Glutamatergic neuron (in vitro differentiated cells): ENCODE results near the gene PLVAP. TPM values are rescaled to one million over a fixed set of nuclear protein-coding genes. Genes with fewer than 3 reads are reported as not detected.
A peak's percentile ranks its signal among the peaks of the same experiment; 100 is the strongest.

ENCODE experiments used
- DNase-seq: peaks from one replicate; pipeline ENCODE4 v3.0.0; 2022
- H3K27ac Mint-ChIP-seq: one replicate; pipeline ENCODE4 v1.8.0; 2020; ENCODE audit warnings: mild to moderate bottlenecking, mixed read lengths, inconsistent platforms; ENCODE audit not compliant: unreplicated experiment
- H3K27me3 Mint-ChIP-seq: one replicate; pipeline ENCODE4 v1.8.0; 2020; ENCODE audit warnings: mild to moderate bottlenecking, moderate library complexity, mixed read lengths, inconsistent platforms; ENCODE audit not compliant: unreplicated experiment
- H3K36me3 Mint-ChIP-seq: one replicate; pipeline ENCODE4 v1.8.0; 2020; ENCODE audit warnings: mild to moderate bottlenecking, mixed read lengths, inconsistent platforms; ENCODE audit not compliant: unreplicated experiment
- H3K4me1 Mint-ChIP-seq: one replicate; pipeline ENCODE4 v1.8.0; 2020; ENCODE audit warnings: mild to moderate bottlenecking, low read depth, mixed read lengths, inconsistent platforms; ENCODE audit not compliant: unreplicated experiment
- H3K4me3 Mint-ChIP-seq: one replicate; pipeline ENCODE4 v1.8.0; 2020; ENCODE audit warnings: mild to moderate bottlenecking, mixed read lengths, inconsistent platforms; ENCODE audit not compliant: unreplicated experiment
- H3K9me3 Mint-ChIP-seq: one replicate; pipeline ENCODE4 v1.8.0; 2020; ENCODE audit warnings: mild to moderate bottlenecking, moderate library complexity, mixed read lengths, inconsistent platforms; ENCODE audit not compliant: unreplicated experiment
- CTCF ChIP-seq: fragments of 200-600 bp; sonication (generic); IDR thresholded peaks from one replicate; pipeline ENCODE4 v1.5.0; 2021; ENCODE audit not compliant: partially characterized antibody, unreplicated experiment
- total RNA-seq: library from RNA; stranded (reverse); fragmentation: NEBNext Ultra II Directional; extraction: Animal tissue kit (Norgen Biotek cat#: 25700); gene quantifications from one replicate; pipeline ENCODE4 v1.2.1, GENCODE V29; 2021; ENCODE audit not compliant: unreplicated experiment

Gene PLVAP
- total RNA-seq, 1 donor from 2014 or later = not detected

DNA sequence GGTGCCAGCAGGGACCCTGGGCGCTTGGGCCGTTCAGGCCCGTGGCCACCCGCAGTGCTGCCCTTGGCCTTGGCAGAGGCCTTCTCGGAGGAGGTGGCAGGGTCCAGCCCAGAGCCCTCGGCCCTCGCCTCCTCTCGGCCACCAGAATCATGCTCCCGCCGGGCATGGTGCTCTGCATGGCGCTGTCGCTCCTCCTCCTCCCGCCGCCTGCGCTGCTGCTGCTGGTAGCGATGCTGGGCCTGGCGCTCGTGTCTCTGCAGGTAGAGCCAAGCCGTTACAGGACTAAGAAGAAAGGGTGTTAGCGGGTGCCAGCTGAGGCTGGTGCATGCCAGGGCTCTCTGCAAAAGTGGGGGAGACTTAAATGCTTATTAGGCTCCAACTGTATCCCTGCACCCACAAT lies 52.0 kb downstream of the PLVAP start:
- peaks cover 14% of the 10 kb centered on the region for H3K4me1 Mint-ChIP-seq
- peaks cover 9% of the 10 kb centered on the region for H3K27me3 Mint-ChIP-seq
- DNase-seq = no peak
- no peak overlapping the region for H3K27ac Mint-ChIP-seq
- TF ChIP-seq CTCF = no peak
- peaks cover 10% of the 10 kb centered on the region for H3K9me3 Mint-ChIP-seq
- H3K36me3 Mint-ChIP-seq = no peaks in the 10 kb centered on the region
- H3K4me3 Mint-ChIP-seq = no peak overlapping the region

GRCh38 chr19:17324357-17325114 lies 52.6 kb downstream of the PLVAP start:
- H3K27me3 Mint-ChIP-seq = peaks cover 9% of the 10 kb centered on the region
- DNase-seq = no peak
- H3K4me3 Mint-ChIP-seq = no peak overlapping the region
- no peak for TF ChIP-seq CTCF
- no peaks in the 10 kb centered on the region for H3K36me3 Mint-ChIP-seq
- H3K27ac Mint-ChIP-seq = no peak overlapping the region
- H3K9me3 Mint-ChIP-seq = peaks cover 12% of the 10 kb centered on the region
- peaks cover 16% of the 10 kb centered on the region for H3K4me1 Mint-ChIP-seq

- peaks cover 7% of the 10 kb centered on the region for H3K27me3 Mint-ChIP-seq
- no peak overlapping the region for H3K27ac Mint-ChIP-seq
- no peak overlapping the region for H3K4me3 Mint-ChIP-seq
- DNase-seq = no peak
- no peaks in the 10 kb centered on the region for H3K36me3 Mint-ChIP-seq
- no peak for TF ChIP-seq CTCF
- peaks cover 10% of the 10 kb centered on the region for H3K9me3 Mint-ChIP-seq
- peaks cover 16% of the 10 kb centered on the region for H3K4me1 Mint-ChIP-seq
Measured at GRCh38 chr19:17323964-17324332, 53.2 kb downstream of the PLVAP start.

DNA sequence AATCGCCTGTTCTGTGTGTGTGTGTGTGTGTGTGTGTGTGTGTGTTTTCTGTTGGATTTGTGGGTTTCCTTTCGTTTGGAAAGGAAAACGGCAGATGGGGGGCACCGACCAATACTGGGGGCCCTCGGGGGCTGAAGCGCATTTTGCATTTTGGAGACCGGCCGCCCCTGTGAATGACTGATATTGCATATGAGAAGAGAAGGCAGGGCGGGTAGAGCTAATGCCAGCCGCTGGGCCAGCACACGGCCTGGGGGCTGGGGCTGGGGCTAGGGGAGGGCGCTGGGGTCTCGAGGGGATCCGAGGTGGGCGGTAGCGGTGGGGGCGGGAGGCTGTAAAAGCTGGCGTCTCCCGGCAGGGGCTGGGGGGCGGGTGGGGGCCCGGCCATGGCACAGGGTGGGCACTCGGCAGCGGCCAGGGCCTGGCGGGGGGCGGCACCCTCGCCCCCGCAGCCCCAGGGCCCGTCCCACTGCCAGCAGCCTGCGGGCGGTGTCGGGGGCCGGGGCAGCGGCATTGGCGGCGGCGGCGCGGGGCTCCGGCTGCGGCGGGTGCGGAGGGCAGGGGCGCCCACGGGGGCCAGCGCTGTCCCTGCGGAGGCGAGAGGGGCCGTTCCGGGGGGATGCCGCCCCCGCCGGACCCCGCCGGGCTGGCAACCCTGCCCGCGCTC lies 53.7 kb downstream of the PLVAP start:
- peak overlapping the region; percentile 64 for H3K4me3 Mint-ChIP-seq
- peaks cover 10% of the 10 kb centered on the region for H3K9me3 Mint-ChIP-seq
- no peaks in the 10 kb centered on the region for H3K36me3 Mint-ChIP-seq
- DNase-seq = no peak
- peaks cover 7% of the 10 kb centered on the region for H3K27me3 Mint-ChIP-seq
- H3K4me1 Mint-ChIP-seq = peaks cover 16% of the 10 kb centered on the region
- TF ChIP-seq CTCF = no peak
- peak overlapping the region; percentile 96 for H3K27ac Mint-ChIP-seq

DNA sequence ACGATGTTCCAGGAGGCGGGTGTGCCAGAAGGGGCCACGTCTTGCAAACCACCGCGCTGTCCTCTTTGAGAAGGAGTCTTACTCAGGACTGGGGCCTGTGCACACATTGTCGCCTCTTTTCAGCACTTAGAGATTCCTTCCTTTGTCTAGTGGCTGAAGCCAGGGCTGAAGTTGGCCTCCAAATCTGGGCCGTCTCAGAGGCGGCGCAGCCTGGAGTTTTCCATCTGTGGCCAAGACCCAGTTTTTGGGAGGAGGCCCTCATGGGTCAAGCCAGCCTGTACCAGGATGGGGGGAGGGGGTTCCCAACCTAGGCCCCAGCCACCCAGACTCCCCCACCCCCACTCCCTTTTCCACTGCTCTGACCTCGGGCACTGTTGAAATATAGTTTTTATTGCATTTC lies 54.3 kb downstream of the PLVAP start:
- H3K27ac Mint-ChIP-seq = peak overlapping the region; percentile 96
- no peak for DNase-seq

More for the DNA sequence above, 54.3 kb downstream of the PLVAP start:
- peaks cover 7% of the 10 kb centered on the region for H3K27me3 Mint-ChIP-seq
- H3K9me3 Mint-ChIP-seq = peaks cover 10% of the 10 kb centered on the region
- peaks cover 16% of the 10 kb centered on the region for H3K4me1 Mint-ChIP-seq
- TF ChIP-seq CTCF = no peak
- H3K4me3 Mint-ChIP-seq = peak overlapping the region; percentile 67
- H3K36me3 Mint-ChIP-seq = no peaks in the 10 kb centered on the region
